ENCODE measurements around the gene UCN.

DNA sequence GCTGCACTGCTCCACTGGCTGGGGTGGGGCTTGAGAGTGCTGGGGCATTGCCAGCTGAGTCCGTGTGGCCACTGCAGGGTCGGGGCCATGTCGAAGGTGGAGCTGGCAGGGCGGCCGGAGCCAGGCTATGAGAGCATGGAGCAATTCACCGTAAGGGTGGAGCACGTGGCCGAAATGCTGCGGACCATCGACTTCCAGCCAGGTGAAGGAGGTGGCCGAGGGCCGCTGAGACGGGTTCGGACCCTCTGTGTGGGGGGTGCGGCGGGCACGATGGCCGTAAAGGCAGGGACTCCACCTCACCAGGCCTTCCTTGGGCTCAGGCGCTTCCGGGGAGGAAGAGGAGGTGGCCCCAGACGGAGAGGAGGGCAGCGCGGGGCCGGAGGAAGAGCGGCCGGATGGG, 2.1 kb downstream of the UCN start:
- TF ChIP-seq, protein P1, sequence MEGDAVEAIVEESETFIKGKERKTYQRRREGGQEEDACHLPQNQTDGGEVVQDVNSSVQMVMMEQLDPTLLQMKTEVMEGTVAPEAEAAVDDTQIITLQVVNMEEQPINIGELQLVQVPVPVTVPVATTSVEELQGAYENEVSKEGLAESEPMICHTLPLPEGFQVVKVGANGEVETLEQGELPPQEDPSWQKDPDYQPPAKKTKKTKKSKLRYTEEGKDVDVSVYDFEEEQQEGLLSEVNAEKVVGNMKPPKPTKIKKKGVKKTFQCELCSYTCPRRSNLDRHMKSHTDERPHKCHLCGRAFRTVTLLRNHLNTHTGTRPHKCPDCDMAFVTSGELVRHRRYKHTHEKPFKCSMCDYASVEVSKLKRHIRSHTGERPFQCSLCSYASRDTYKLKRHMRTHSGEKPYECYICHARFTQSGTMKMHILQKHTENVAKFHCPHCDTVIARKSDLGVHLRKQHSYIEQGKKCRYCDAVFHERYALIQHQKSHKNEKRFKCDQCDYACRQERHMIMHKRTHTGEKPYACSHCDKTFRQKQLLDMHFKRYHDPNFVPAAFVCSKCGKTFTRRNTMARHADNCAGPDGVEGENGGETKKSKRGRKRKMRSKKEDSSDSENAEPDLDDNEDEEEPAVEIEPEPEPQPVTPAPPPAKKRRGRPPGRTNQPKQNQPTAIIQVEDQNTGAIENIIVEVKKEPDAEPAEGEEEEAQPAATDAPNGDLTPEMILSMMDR (IDR thresholded peaks at IDR 0.05): no peak
- no peak for TF ChIP-seq POLR2AphosphoS5 (IDR thresholded peaks at IDR 0.05)
